GM23338 (cell line): ENCODE data around the gene FABP6. TPM values are rescaled to one million over a fixed set of nuclear protein-coding genes. Genes with fewer than 3 reads are reported as not detected.

Experiments used
- polyA plus RNA-seq: library from polyadenylated mRNA; unstranded; fragments of >200 nt; fragmentation: Nextera tagmentation; extraction: Ambion mirVana; gene quantifications from 2 replicates; pipeline ENCODE4 v1.2.1, GENCODE V29; 2016
- total RNA-seq: library from RNA; depleted of rRNA; stranded (reverse); fragments of >200 nt; shearing (Covaris generic); gene quantifications from 2 replicates; pipeline ENCODE4 v1.2.3, GENCODE V29; 2014; rRNA removed

FABP6 gene
- total and polyA plus RNA-seq, 2 experiments from 2014 or later, result 2.2 to 7.5 TPM

Other genes with a start within 250 kb of the FABP6 start
- 48.9 and 51.5 TPM in 2 replicates for gene TTC1, start 220.4 kb upstream of the FABP6 start, total RNA-seq
- 115 and 131 TPM in 2 replicates for gene TTC1, start 220.4 kb upstream of the FABP6 start, polyA plus RNA-seq
- 60.5 and 81.6 TPM in 2 replicates for gene PWWP2A, start 110.1 kb upstream of the FABP6 start, total RNA-seq
- 48.7 and 51.5 TPM in 2 replicates for gene PWWP2A, start 110.1 kb upstream of the FABP6 start, polyA plus RNA-seq
- 22.1 and 29.2 TPM in 2 replicates for gene CCNJL, start 83.1 kb downstream of the FABP6 start, total RNA-seq
- gene CCNJL, start 83.1 kb downstream of the FABP6 start, polyA plus RNA-seq, result 27.0 and 28.4 TPM in 2 replicates
- gene C1QTNF2, start 141.1 kb downstream of the FABP6 start, total RNA-seq, result 0.27 and 0.56 TPM in 2 replicates
- 0.61 and 0.92 TPM in 2 replicates for gene C1QTNF2, start 141.1 kb downstream of the FABP6 start, polyA plus RNA-seq
- gene FAM200C, start 170.5 kb downstream of the FABP6 start, total RNA-seq, result 6.9 and 7.4 TPM in 2 replicates
- gene FAM200C, start 170.5 kb downstream of the FABP6 start, polyA plus RNA-seq, result 3.3 and 4.6 TPM in 2 replicates
- gene SLU7, start 189.6 kb downstream of the FABP6 start, total RNA-seq, result 27.0 and 33.2 TPM in 2 replicates
- gene SLU7, start 189.6 kb downstream of the FABP6 start, polyA plus RNA-seq, result 31.1 and 47.5 TPM in 2 replicates
- gene PTTG1, start 192.3 kb downstream of the FABP6 start, total RNA-seq, result 229 and 394 TPM in 2 replicates
- gene PTTG1, start 192.3 kb downstream of the FABP6 start, polyA plus RNA-seq, result 579 and 620 TPM in 2 replicates